IMR-90 (cell line): ENCODE results near the gene MYBL2. TPM values are rescaled to one million over a fixed set of nuclear protein-coding genes. Genes with fewer than 3 reads are reported as not detected.

Source experiments
- ATAC-seq: fragments of 200-7000 bp; cut with Tn5 transposase; 2 replicates; pipeline ENCODE4 v1.9.1; 2020; ENCODE audit warnings: low read depth, mild to moderate bottlenecking, moderate library complexity
- BruUV-seq: library from RNA; stranded (reverse); fragments of 400-500 nt; replicated peaks from 2 replicates; lab custom pipeline; 2021; lab: Mats Ljungman, UMichigan
- CTCF ChIA-PET: fragments of 300-600 bp; formaldehyde crosslinking; extraction: SDS; loops from one replicate; lab custom pipeline; 2021; ENCODE audit warnings: antibody characterized with exemption; lab: Yijun Ruan, JAX
- POLR2A ChIA-PET: fragments of 300-600 bp; sonication (Branson Sonifier 250); formaldehyde crosslinking; loops from one replicate; lab custom pipeline; 2022; ENCODE audit warnings: antibody characterized with exemption; ENCODE audit not compliant: unreplicated experiment; lab: Charles Lee
- DNase-seq: peaks from one replicate; pipeline ENCODE4 v3.0.0; 2013
- H2AFZ ChIP-seq: replicated peaks from 2 replicates; pipeline ENCODE3; 2013; ENCODE audit warnings: low read length, mild to moderate bottlenecking; ENCODE audit not compliant: poor library complexity
- H2AK5ac ChIP-seq: 2 replicates; pipeline ENCODE4 v1.6.1; 2013; ENCODE audit warnings: low read depth, low read length, inconsistent platforms
- H2AK9ac ChIP-seq: replicated peaks from 2 replicates; pipeline ENCODE3; 2013; ENCODE audit warnings: mild to moderate bottlenecking, low read depth, low read length, moderate library complexity; ENCODE audit not compliant: poor library complexity
- H2BK120ac ChIP-seq: 2 replicates; pipeline ENCODE4 v1.6.1; 2013; ENCODE audit warnings: low read depth, low read length, inconsistent platforms
- H2BK15ac ChIP-seq: 3 replicates; pipeline ENCODE4 v1.6.1; 2013; ENCODE audit warnings: low read depth, low read length, inconsistent platforms
- H2BK20ac ChIP-seq: 2 replicates; pipeline ENCODE4 v1.6.1; 2013; ENCODE audit warnings: low read depth, mild to moderate bottlenecking, inconsistent platforms, low read length, moderate library complexity
- H2BK5ac ChIP-seq: 2 replicates; pipeline ENCODE4 v1.6.1; 2013; ENCODE audit warnings: mild to moderate bottlenecking, low read depth, low read length, inconsistent platforms; ENCODE audit not compliant: poor library complexity, severe bottlenecking
- H3K14ac ChIP-seq: replicated peaks from 2 replicates; pipeline ENCODE4 v1.6.1; 2013; ENCODE audit warnings: low read depth, low read length, inconsistent platforms
- H3K18ac ChIP-seq: 2 replicates; pipeline ENCODE4 v1.6.1; 2013; ENCODE audit warnings: low read depth, low read length, control low read depth
- H3K23ac ChIP-seq: 2 replicates; pipeline ENCODE4 v1.6.1; 2013; ENCODE audit warnings: low read depth, low read length, inconsistent platforms
- H3K27ac ChIP-seq: 2 replicates; pipeline ENCODE4 v1.5.1; 2013; ENCODE audit warnings: mild to moderate bottlenecking, control low read depth, low read length; ENCODE audit not compliant: insufficient read depth
- H3K27me3 ChIP-seq: 2 replicates; pipeline ENCODE4 v1.6.1; 2013; ENCODE audit warnings: low read length; ENCODE audit not compliant: control insufficient read depth, insufficient read depth
- H3K36me3 ChIP-seq: 2 replicates; pipeline ENCODE4 v1.6.1; 2013; ENCODE audit warnings: low read length, mixed read lengths; ENCODE audit not compliant: control insufficient read depth, insufficient read depth
- H3K4ac ChIP-seq: 2 replicates; pipeline ENCODE4 v1.6.1; 2013; ENCODE audit warnings: low read depth, low read length, inconsistent platforms
- H3K4me1 ChIP-seq: 2 replicates; pipeline ENCODE4 v1.6.1; 2013; ENCODE audit warnings: low read length, mixed read lengths; ENCODE audit not compliant: control insufficient read depth, insufficient read depth
- H3K4me2 ChIP-seq: 2 replicates; pipeline ENCODE4 v1.6.1; 2013; ENCODE audit warnings: low read depth, mild to moderate bottlenecking, control low read depth, low read length, moderate library complexity
- H3K4me3 ChIP-seq: 2 replicates; pipeline ENCODE4 v1.5.1; 2013; ENCODE audit warnings: low read depth, mild to moderate bottlenecking, control low read depth, low read length, moderate library complexity; ENCODE audit not compliant: insufficient read depth
- H3K56ac ChIP-seq: 2 replicates; pipeline ENCODE4 v1.6.1; 2013; ENCODE audit warnings: low read length, inconsistent platforms; ENCODE audit not compliant: insufficient read depth; ENCODE audit errors: extremely low read depth
- H3K79me1 ChIP-seq, 2 experiments: 2 replicates each; pipeline ENCODE4 v1.6.1; 2013; ENCODE audit warnings: low read length in 2 of 2, inconsistent platforms in 1 of 2, low read depth in 1 of 2
- H3K9ac ChIP-seq: 2 replicates; pipeline ENCODE4 v1.6.1; 2013; ENCODE audit warnings: low read depth, low read length, control low read depth
- H3K9me1 ChIP-seq: 2 replicates; pipeline ENCODE4 v1.6.1; 2013; ENCODE audit warnings: low read length, inconsistent platforms; ENCODE audit not compliant: insufficient read depth
- H3K9me3 ChIP-seq: 2 replicates; pipeline ENCODE4 v1.6.1; 2013; ENCODE audit warnings: low read length; ENCODE audit not compliant: control insufficient read depth, insufficient read depth
- H4K20me1 ChIP-seq: 2 replicates; pipeline ENCODE4 v1.6.1; 2013; ENCODE audit warnings: low read length, inconsistent platforms; ENCODE audit not compliant: insufficient read depth
- H4K5ac ChIP-seq: 2 replicates; pipeline ENCODE4 v1.6.1; 2013; ENCODE audit warnings: mild to moderate bottlenecking, low read depth, low read length, control low read depth
- H4K8ac ChIP-seq, 2 experiments: 2 replicates each; pipeline ENCODE4 v1.6.1; 2013; ENCODE audit warnings: low read depth in 2 of 2, low read length in 2 of 2, control low read depth in 1 of 2, inconsistent platforms in 1 of 2
- H4K91ac ChIP-seq: 2 replicates; pipeline ENCODE4 v1.6.1; 2013; ENCODE audit warnings: low read depth, low read length, inconsistent platforms; ENCODE audit not compliant: insufficient read depth
- BHLHE40 ChIP-seq: fragments of 150-350 bp; IDR thresholded peaks from 2 replicates; pipeline ENCODE4 v1.6.1; 2016; ENCODE audit warnings: mild to moderate bottlenecking, low read depth, low read length
- CEBPB ChIP-seq: IDR thresholded peaks from 2 replicates; pipeline ENCODE4 v1.6.1; 2012; ENCODE audit warnings: low read depth, low read length, improper control_type of control experiment
- CHD1 ChIP-seq: IDR thresholded peaks from 2 replicates; pipeline ENCODE4 v1.6.1; 2012; ENCODE audit warnings: low read depth, low read length, improper control_type of control experiment
- FOS ChIP-seq: fragments of 150-350 bp; IDR thresholded peaks from 2 replicates; pipeline ENCODE4 v1.6.1; 2016; ENCODE audit warnings: low read depth, low read length
- MAFK ChIP-seq: IDR thresholded peaks from 2 replicates; pipeline ENCODE4 v1.6.1; 2012; ENCODE audit warnings: low read depth, low read length, improper control_type of control experiment
- MAZ ChIP-seq: IDR thresholded peaks from 2 replicates; pipeline ENCODE4 v1.6.1; 2012; ENCODE audit warnings: low read depth, mild to moderate bottlenecking, low read length, improper control_type of control experiment, moderate library complexity, borderline replicate concordance
- MXI1 ChIP-seq: IDR thresholded peaks from 2 replicates; pipeline ENCODE4 v1.6.1; 2012; ENCODE audit warnings: low read depth, mild to moderate bottlenecking, low read length, moderate library complexity, borderline replicate concordance
- NFE2L2 ChIP-seq: fragments of 150-350 bp; IDR thresholded peaks from 2 replicates; pipeline ENCODE4 v1.6.1; 2016; ENCODE audit warnings: low read depth, mild to moderate bottlenecking, low read length
- POLR2A ChIP-seq: IDR thresholded peaks from 2 replicates; pipeline ENCODE4 v1.6.1; 2012; ENCODE audit warnings: mild to moderate bottlenecking, low read depth, low read length
- RCOR1 ChIP-seq: IDR thresholded peaks from 2 replicates; pipeline ENCODE4 v1.6.1; 2012; ENCODE audit warnings: mild to moderate bottlenecking, low read length, improper control_type of control experiment; ENCODE audit not compliant: insufficient replicate concordance
- RFX5 ChIP-seq: IDR thresholded peaks from 2 replicates; pipeline ENCODE4 v1.8.0; 2012; ENCODE audit warnings: low read depth, mild to moderate bottlenecking, low read length, moderate library complexity
- SMC3 ChIP-seq: fragments of 150-350 bp; IDR thresholded peaks from 2 replicates; pipeline ENCODE4 v1.6.1; 2016; ENCODE audit warnings: low read depth, mild to moderate bottlenecking, antibody characterized with exemption, low read length, moderate library complexity
- WGBS, 2 experiments: methylation state at CpG; one replicate each; pipeline versions ENCODE4 v1.1.5 to v1.1.7; 2013; ENCODE audit warnings: missing lambda C conversion rate in 2 of 2; ENCODE audit not compliant: insufficient read length in 1 of 2; ENCODE audit errors: extremely low coverage in 2 of 2; 5-methylcytosine and 5-hydroxymethylcytosine counted together
- dilution Hi-C: fragments of 300-500 bp; cut with HindIII; formaldehyde crosslinking; loops from one replicate; pipeline ENCODE4 v1.14.3; 2018; ENCODE audit warnings: low sequenced_read_pairs; ENCODE audit not compliant: unreplicated experiment
- in situ Hi-C: fragments of 300-500 bp; cut with MboI; formaldehyde crosslinking; loops from 3 replicates; pipeline ENCODE4 v1.14.3; 2019; ENCODE audit warnings: low sequenced_read_pairs, inconsistent platforms, mixed read lengths
- intact Hi-C: fragments of 100-400 bp; cut with micrococcal nuclease; formaldehyde crosslinking; loops from 2 replicates; pipeline ENCODE4 v1.10.0; 2022
- polyA plus RNA-seq, 3 experiments: library from polyadenylated mRNA; depleted of rRNA; stranded (reverse); fragments of >200 nt; gene quantifications; 2 replicates each; pipeline ENCODE4 v1.2.3, GENCODE V29; 2012; ENCODE audit warnings: low replicate concordance in 1 of 3
- total RNA-seq: library from RNA; depleted of rRNA; stranded (reverse); fragments of >200 nt; gene quantifications from 2 replicates; pipeline ENCODE4 v1.2.3, GENCODE V29; 2012
- TF ChIP-seq, protein P1 (sequence below): fragments of 150-350 bp; IDR thresholded peaks from 2 replicates; pipeline ENCODE4 v1.6.1; 2016; ENCODE audit warnings: low read depth, mild to moderate bottlenecking, low read length, moderate library complexity, borderline replicate concordance
- TF ChIP-seq, protein P2 (sequence below): fragments of 150-350 bp; IDR thresholded peaks from 2 replicates; pipeline ENCODE4 v1.6.1; 2017; ENCODE audit warnings: mild to moderate bottlenecking, antibody characterized with exemption, low read length, low read depth

The MYBL2 gene
- total and polyA plus RNA-seq, 2 of the 4 experiments (the other 2 are of a cell fraction), result 12.4 to 23.1 TPM

DNA sequence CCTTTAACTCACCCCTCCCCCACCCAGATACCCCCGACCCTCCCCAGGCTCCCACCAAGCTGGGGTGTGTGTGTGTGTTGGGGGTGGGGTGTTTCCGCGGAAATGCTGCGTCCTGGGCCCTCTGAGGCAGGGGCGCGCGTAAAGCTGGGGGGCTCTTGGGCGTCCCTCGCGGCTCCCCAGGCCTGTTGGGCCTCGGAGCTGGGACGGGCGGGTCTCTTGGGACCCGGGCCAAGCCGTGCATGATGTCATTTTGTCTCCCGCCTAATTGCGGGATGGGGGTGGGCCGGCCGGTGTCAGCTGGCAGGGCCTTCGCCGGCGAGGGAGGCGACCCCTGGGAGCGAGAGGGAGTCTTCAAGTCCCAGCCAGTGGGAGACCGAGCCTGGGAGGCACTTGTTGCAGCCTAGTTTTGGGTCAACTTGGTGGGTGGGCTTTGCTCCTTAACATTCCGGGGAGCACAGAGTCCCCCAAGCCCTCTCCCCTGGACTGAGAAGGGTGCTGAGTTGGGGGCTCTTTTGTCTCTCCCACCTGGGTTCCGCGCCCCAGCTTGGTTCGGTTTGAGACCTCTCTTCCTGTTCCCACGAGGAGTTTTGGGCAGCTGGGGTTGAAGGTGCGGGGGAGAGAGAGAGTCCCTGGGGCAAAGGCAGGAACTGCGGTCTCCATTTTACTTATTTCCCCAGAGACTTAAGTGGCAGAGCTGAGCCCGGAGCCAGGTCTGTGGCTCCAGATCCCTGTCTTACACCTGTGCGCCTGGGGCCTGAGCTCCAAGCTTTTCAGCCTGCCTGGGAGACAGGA is 623 bp downstream of the MYBL2 start:
- Histone ChIP-seq H3K56ac (no peak overlapping the region), H4K91ac (no peak overlapping the region), H4K20me1 (peaks cover 4% of the 10 kb centered on the region), H2AK9ac (peak overlapping the region; percentile 72), H3K4ac (no peak overlapping the region), H4K8ac (no peak overlapping the region), H2BK120ac (no peak overlapping the region), H4K5ac (no peak overlapping the region), H3K23ac (0 out of 2 replicates have a peak overlapping the region, but pooled peaks have one; percentile 59), H3K4me1 (peaks cover 1% of the 10 kb centered on the region; the same call in 1 of the 2 replicates), H2AK5ac (peak overlapping the region; percentile 56; the same call in 1 of the 2 replicates), H3K9me1 (peaks cover 14% of the 10 kb centered on the region), H2BK20ac (no peak overlapping the region), H2AFZ (peak overlapping the region; percentile 82), H3K4me2 (peak overlapping the region; percentile 55), H3K4me3 (peak overlapping the region; percentile 26; the same call in 1 of the 2 replicates), H3K27ac (peak overlapping the region; percentile 4; the same call in 1 of the 2 replicates), H2BK5ac (no peak overlapping the region), H3K18ac (no peak overlapping the region), H3K14ac (no peak overlapping the region), H2BK15ac (no peak overlapping the region), H3K79me1 (peaks cover 19 to 32% of the 10 kb centered on the region in 2 experiments), H3K9me3 (no peaks in the 10 kb centered on the region), H3K27me3 (peaks cover 3% of the 10 kb centered on the region; the same call in 1 of the 2 replicates), H3K9ac (peak overlapping the region; percentile 33; the same call in 1 of the 2 replicates), H3K36me3 (no peaks in the 10 kb centered on the region)
- in situ Hi-C loops (no loop called here), intact Hi-C loops (no loop called here), dilution Hi-C loops (no loop called here)
- DNase-seq, result no peak
- WGBS, 2 experiments, result 0% methylated on average over 13 of the region's 34 CpGs; no CpG with 5 or more reads in 1 of the 2 experiments
- no TSS peak for BruUV-seq
- ChIA-PET POLR2A (interaction anchor here (0.6 kb wide), 1 partner anchor 210 kb away, joined by 8 read pairs; no protein-coding TSS in a partner anchor), CTCF (no interaction called here)
- peak; percentile 3; the same call in 1 of the 2 replicates for ATAC-seq
- no peak for TF ChIP-seq RCOR1
- no peak for TF ChIP-seq POLR2A
- no peak for TF ChIP-seq BHLHE40
- TF ChIP-seq MAZ, result no peak
- TF ChIP-seq MXI1, result no peak
- TF ChIP-seq, protein P1, sequence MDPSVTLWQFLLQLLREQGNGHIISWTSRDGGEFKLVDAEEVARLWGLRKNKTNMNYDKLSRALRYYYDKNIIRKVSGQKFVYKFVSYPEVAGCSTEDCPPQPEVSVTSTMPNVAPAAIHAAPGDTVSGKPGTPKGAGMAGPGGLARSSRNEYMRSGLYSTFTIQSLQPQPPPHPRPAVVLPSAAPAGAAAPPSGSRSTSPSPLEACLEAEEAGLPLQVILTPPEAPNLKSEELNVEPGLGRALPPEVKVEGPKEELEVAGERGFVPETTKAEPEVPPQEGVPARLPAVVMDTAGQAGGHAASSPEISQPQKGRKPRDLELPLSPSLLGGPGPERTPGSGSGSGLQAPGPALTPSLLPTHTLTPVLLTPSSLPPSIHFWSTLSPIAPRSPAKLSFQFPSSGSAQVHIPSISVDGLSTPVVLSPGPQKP, result no peak
- TF ChIP-seq CHD1, result no peak
- no peak for TF ChIP-seq SMC3
- no peak for TF ChIP-seq MAFK
- no peak for TF ChIP-seq CEBPB
- no peak for TF ChIP-seq FOS
- TF ChIP-seq, protein P2, sequence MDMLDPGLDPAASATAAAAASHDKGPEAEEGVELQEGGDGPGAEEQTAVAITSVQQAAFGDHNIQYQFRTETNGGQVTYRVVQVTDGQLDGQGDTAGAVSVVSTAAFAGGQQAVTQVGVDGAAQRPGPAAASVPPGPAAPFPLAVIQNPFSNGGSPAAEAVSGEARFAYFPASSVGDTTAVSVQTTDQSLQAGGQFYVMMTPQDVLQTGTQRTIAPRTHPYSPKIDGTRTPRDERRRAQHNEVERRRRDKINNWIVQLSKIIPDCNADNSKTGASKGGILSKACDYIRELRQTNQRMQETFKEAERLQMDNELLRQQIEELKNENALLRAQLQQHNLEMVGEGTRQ, result no peak
- TF ChIP-seq NFE2L2, result no peak
- TF ChIP-seq RFX5, result no peak
